Measurements from ENCODE around the gene PLP2.
"Not testable (repeated sequence)": the region's sequence is repeated elsewhere in the genome, so short reads cannot be mapped to it uniquely, and the experiment has no call there.

Gene PLP2, protein sequence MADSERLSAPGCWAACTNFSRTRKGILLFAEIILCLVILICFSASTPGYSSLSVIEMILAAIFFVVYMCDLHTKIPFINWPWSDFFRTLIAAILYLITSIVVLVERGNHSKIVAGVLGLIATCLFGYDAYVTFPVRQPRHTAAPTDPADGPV

DNA sequence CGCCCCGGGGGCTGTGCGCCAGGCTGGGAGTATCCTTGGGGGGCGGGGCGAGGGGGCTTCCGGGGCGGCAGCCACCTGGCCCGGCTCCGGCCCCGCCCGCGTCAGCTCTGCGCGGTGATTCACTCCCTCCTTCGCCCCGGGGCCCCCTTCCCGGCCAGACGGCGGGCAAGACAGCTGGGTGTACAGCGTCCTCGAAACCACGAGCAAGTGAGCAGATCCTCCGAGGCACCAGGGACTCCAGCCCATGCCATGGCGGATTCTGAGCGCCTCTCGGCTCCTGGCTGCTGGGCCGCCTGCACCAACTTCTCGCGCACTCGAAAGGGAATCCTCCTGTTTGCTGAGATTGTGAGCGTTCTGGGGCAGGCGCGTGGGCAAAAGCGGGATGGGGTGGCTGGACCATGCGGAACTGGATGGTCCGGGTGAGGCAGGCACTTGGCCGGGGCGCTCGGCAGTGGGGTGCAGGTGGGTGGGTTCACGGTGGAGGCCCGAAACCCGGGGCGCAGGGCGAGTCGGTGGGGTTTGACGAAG lies at the start of gene PLP2:
PLP2 (plus strand) TSS at position 147 of the 528 bp plus-strand sequence; CDS start at position 250, 103 bp downstream.
- DNase-seq: peak; percentile 70

DNA sequence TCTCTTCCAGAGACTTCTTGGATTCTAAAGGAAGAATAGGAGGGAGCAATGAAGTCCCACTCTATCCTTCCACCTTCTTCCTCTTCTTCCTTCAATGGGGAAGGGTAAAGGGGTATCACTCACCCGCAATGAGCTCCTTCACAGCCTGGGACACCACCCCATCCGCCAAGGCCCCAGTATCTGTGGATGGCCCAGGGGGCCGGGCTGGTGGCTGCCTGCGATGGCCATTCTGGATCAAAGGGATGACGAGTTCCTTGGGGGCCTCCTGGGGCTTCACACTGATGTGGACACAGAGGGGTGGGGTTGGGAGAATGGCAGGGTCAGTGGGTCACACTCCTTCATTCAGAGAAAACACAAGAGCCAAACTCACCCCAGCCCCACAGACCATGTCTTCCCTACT lies 49.2 kb upstream of the PLP2 start:
- no peak for DNase-seq

DNA sequence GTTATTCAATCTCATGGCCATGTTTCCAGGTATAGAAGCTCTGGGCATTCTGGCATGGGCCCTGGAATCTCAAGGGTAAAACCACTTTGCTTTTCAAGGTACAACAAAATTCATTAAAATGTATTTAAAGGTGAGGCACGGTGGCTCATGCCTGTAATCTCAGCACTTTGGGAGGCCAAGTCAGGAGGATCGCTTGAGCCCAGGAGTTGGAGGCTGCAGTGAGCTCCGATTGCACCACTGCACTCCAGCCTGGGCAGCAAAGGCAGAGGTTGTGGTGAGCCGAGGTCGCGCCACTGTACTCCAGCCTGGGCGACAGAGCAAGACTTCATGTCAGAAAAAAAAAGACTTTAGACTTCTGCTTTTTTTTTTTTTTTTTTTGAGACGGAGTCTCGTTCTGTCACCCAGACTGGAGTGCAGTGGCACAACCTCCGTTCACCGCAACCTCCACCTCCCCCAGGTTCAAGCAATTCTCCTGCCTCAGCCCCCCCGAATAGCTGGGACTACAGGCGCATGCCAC lies 43.9 kb upstream of the PLP2 start:
- not testable (repeated sequence) for DNase-seq

DNA sequence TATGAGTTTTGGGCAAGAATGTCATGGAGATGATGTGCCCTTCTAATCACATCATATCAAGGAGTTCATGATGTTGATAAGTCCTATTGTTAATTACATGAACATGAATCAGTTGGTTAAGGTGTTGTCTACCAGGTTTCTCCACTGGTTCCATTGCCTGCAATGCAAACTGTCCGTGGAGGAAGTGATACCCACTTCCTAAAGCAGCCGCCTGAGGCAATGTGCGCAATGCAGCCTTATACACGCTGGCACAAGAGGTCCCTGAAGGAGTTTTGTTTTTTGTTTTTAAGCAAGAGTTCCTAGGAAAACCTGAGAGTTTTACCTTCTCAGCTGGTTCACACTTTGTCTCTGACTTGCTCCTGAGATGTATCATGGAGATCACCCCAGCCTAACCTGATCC lies 42.3 kb upstream of the PLP2 start:
- DNase-seq: no peak

DNA sequence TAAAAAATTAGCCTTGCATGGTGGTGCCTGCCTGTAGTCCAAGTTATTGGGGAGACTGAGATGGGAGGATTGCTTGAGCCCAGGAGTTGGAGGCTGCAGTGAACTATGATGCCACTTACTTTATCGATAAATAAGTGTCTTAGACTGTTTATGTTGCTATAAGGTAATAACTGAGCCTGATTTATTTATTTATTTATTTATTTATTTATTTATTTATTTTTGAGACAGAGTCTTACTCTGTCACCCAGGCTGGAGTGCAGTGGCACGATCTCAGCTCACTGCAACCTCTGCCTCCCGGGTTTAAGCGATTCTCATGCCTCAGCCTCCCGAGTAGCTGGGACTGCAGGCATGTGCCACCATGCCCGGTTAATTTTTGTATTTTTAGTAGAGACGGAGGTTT lies 39.4 kb upstream of the PLP2 start:
- not testable (repeated sequence) for DNase-seq

DNA sequence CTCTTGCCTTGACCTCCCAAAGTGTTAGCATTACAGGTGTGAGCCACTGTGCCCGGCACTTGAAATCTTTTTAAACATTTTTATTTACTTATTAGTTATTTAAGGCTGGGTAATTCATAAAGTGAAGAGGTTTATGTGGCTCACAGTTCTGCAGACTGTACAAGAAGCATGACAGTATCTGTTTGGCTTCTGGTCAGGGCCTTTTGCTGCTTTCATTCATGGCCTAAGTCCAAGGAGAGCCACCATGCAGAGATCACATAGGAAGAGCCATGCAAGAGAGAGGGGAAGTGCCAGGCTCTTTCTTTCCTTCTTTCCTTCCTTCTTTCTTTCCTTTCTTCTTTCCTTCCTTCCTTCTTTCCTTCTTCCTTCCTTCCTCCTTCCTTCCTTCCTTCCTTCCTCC lies 37.9 kb upstream of the PLP2 start:
- DNase-seq: no peak

DNA sequence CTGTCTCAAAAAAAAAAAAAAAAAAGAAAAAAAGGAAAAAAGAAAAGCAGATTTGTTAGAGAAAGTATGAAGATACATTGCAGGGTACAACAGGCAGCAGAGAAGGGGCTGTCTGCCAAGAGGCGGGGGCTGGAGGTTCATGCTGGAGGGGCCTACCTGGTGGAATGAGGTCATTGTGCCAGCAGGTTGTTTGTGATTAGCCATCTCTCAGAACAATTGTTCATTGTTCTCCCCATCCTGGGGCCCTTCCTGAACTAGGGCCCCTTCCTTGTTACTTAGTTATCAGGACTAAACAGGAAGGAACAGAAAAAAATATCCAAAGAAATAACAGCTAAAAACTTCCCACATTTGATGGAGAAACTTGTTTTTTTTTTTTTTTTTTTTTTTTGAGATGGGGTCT lies 34.2 kb upstream of the PLP2 start:
- no peak for DNase-seq

DNA sequence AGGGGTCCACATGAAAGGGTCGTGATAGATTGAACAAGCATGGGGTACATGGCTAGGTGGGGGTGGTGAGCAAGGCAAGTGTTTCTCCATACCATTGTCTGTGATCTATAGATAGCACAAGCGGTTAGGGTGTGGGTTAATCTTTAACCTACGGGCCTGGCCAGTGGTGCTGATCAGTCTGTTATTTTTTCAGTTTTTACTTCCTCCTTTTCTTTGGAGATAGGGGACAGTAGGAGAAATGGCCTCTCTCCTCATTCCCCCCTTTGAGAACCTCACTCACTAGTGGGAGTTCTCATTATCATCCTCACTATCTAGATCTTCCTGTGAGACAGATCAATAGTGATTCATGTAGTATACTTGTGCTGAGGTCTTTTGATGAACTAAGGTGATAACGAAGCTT lies 32.0 kb upstream of the PLP2 start:
- no peak for DNase-seq

DNA sequence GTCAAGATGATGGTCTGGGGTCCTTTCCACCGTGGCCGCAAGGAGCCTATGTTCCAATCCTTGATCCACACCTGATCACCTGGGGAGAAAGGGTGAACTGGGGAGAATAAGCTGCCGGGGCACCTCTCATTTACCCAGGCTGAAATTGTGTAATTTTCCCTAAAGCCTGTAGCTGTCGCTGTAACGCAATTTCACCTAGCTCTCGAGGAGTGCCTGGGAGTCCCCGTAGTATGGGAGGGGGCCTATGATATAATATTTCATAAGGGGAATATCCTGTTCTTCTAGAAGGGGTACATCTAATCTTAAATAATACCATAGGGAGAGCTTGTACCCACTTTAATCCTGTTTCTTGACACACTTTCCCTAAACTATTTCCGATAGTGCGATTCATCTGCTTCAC lies 29.4 kb upstream of the PLP2 start:
- DNase-seq: not testable (repeated sequence)

DNA sequence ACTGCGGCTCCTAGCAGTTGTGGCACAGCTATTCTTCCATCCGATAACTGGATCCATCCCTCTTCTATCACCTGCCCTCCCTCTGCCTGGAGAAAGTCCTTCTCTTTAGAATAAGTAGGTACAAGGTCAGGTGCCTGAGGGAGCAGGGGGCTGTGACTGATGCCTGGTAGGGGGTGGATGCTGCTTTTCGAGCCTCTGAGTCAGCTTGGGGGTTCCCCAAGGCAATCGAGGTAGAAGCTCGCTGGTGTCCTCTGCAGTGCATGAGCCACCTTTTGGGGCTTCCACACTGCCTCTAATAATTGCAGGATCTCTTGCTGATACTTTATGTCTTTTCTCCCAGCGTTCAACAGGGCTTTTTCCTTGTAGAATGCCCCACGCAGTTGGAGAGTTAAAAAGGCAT lies 28.5 kb upstream of the PLP2 start:
- DNase-seq: not testable (repeated sequence)

DNA sequence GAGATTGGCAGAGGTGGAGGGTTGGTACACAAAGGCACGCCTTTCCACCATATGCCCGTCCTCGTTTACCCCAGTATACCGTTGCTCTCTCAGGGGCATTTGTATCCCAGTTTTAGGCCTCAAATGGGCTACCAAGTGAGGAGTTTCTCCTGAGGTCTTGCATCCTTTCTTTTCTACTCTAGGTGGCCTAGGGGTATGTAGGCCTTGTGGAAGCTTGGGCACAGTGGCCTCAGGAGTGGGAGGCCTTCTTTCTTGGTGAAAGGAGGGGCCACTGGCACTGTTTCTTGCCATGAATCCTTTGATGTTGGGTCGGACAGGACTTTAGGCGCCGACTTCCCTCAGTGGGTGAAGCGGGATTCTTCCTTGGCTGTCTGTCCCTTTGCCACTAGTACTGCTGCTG lies 24.4 kb upstream of the PLP2 start:
- DNase-seq: no peak

DNA sequence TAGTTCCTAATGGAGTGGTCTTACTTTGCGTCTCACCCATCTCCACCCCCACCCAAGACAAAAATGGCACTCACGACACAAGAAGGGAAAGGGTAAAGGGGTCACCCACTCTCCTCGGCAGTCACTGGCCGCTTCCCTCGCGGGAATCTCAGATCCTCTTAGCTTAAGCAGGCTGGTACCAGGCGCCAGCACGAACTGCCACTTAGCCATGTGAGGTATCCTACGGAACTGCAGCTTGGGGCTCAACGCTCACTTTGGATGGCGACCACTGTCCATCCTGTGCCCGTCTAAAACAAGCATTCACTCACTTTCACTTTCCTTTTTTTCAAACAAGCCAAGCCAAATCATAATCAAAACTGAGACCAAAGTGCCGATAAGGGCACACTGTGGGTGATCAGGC lies 23.8 kb upstream of the PLP2 start:
- no peak for DNase-seq

DNA sequence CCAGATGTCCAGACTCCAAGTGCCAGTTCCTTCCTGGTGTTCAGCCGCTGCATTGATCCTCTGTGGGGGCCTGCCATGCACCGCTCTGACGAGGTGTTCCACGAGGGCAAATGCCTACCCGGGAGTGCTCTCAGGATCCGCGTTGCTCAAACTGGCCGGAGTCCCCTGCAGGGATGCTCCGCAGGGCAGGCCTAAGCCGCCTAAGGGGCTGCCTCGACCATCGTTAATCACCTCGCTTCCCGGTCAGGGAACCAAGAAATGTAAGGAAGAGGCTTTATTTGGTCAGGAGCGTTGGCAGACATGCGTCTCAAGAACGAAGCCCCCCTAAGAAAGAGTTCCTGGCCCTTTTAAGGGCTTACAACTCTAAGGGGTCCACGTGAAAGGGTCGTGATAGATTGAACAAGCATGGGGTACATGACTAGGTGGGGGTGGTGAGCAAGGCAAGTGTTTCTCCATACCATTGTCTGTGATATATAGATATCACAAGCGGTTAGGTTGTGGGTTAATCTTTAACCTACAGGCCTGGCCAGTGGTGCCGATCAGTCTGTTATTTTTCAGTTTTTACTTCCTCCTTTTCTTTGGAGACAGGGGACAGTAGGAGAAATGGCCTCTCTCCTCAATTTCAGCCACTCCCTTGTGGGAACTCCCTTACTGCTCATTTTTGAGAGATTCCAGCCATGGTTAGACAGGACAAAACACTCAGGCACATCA lies 23.2 kb upstream of the PLP2 start:
- DNase-seq: not testable (repeated sequence)

DNA sequence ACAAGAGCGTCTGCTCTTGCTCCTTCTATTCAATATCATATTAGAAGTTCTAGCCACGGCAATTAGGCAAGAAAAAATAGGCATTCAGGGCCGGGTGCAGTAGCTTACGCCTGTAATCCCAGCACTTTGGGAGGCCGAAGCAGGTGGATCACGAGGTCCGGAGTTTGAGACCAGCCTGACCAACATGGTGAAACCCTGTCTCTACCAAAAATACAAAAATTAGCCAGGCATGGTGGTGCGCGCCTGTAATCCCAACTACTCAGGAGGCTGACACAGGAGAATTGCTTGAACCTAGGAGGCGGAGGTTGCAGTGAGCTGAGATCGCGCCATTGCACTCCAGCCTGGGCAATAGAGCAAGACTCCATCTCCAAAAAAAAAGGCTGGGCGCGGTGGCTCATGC lies 22.4 kb upstream of the PLP2 start:
- DNase-seq: not testable (repeated sequence)

DNA sequence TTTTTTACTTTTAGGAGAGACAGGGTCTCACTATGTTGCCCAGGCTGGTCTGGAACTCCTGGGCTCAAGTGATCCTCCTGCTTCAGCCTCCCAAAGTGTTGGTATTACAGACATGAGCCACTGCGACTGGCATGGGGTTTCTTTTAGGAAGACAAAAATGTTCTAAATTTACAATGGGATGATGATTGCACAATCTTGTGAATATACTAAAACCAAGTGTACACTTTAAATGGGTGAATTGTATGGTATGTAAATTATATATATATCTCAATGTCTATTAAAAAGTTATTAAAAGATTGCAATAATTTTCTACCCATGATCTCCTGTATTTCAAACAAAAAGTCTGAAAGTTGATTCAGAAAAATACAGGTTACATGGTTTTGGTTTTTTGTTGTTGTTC lies 18.2 kb upstream of the PLP2 start:
- no peak for DNase-seq

DNA sequence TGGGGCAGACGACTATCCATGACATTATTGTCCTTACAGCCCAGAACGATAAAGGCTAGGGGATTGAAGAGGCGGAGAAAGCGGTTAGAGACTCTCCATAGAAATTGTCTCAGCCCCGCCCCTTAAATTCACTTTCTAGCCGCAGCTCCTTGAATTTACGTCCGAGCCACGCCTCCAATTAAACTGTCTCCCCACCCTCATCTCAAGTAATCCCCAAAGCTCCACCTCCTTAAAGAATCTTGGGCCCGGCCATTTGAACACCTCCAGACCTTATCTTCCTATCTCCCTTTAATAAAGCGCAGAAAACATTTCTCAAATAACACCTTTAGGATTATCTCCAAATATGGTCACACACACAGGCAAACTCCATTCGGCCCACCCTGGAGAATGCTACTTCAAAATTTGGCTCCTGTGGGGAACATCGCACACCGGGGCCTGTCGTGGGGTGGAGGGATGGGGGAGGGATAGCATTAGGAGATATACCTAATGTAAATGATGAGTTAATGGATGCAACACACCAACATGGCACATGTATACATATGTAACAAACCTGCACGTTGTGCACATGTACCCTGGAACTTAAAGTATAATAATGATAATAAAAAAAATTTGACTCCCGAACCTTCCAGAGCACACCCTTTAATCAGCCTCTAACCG lies 16.3 kb upstream of the PLP2 start:
- DNase-seq: peak; percentile 63

DNA sequence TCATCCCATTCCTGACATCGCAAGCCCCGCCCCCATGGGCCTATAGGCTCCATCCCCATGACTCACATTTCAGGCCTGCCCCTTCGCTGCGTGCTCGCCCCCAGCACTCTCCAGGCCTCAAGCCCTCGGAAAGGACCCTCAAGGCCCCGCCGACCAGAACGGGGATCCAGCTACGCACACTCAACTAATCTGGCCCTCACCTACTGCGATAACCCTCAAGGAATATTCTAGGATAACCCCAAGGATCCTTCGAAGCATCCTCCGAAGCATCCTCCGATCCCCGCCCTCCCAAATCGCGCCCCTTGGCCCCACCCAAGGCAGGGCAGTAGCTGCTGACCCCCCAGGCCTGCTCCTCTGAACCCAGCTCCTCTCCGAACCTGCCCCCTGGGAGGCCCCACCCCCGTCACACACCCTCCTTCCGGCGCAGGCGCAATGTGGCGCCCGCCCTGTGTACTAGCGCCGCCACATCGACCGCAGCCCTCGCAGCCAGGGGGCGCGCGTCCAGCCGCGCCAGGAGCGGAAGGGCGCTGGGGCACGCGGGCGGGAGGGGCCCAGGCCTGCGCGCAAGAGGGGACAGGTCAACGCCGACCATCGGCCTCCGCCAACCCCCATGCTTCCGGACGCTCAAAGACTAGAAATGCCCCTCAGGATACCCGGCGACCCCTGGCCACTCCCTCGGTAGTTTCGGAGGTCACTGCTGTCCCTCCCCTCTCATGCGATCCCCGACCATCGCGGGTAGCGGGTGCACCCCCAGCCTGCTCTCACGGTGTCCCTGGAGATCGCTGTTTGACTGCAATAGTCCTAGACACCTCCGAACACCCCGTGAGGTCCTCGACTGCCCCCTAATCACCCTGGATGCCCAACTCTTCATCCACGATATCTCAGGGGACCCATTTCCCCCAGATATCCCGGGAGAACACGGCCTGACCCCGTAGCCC lies 15.5 kb upstream of the PLP2 start:
- DNase-seq: peak; percentile 89

DNA sequence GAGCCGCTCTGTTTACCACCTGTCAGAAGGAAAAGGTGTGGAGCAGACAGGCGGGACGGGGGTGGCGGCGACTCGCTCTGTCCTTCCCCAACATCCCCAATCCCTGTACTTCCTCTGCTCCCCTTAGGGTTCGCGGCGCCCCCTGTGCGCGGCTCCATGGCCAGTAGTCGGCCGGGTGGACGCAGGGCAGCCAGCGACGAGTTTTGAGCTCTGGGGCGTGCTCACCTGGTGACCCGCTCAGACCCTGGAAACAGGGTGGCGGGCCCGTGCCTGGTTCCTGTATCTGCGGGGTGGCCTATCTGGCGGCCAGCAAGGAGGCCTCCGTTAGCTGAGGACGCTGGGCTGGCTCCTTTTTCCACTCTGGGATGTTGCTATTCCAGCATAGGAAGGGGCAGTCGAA lies 14.5 kb upstream of the PLP2 start:
- no peak for DNase-seq

DNA sequence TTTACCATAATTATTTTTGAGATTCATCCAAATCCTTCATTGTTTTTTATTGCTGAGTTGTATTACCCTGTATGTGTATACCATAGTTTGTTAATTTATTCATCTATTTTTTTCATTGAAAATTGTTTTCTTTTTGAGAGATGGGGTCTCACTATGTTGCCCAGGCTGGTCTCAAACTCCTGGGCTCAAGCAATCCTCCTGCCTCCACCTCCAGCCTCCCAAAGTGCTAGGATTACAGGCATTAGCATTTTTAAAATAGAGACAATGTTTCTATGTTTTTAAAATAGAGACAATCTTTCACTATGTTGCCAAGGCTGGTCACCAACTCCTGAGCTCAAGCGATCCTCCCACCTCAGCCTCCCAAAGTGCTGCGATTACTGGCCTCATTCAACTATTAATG lies 10.8 kb upstream of the PLP2 start:
- DNase-seq: no peak

DNA sequence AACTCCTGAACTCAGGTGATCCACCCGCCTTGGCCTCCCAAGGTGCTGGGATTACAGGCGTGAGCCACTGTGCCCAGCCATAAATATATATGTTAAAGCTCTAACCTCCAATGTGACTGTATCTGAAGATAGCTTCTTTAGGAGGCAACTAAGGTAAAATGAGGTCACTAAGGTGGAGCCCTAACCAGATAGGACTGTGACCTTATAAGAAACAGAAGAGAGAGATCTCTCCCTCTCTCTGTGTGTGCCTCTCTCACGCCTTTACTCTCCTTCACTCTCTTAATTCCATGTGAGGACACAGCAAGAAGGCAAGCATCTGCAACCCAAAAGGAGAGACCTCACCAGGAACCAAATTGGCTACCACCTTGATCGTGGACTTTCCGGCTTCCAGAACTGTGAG lies 10.1 kb upstream of the PLP2 start:
- no peak for DNase-seq

DNA sequence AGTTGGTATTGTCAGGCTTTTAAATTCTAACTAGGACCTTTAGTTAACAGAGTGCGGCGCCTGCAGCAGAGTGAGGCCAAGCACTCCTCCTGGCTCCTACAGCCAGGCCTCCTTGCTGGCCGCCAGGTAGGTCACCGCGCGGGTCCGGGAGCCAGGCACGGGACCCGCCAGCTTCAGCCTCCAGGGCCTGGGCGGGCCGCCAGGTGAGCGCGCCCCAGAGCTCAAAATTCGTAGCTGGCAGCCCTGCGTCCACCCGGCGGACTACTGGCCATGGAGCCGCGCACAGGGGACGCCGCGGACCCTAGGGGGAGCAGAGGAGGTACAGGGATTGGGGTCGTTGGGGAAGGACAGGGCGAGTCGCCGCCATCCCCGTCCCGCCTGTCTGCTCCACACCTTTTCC lies 9.1 kb upstream of the PLP2 start, which contains the start of gene MAGIX:
MAGIX (plus strand) TSS at position 139 of the 400 bp plus-strand sequence; CDS start at position 271, 132 bp downstream.
- DNase-seq: no peak

DNA sequence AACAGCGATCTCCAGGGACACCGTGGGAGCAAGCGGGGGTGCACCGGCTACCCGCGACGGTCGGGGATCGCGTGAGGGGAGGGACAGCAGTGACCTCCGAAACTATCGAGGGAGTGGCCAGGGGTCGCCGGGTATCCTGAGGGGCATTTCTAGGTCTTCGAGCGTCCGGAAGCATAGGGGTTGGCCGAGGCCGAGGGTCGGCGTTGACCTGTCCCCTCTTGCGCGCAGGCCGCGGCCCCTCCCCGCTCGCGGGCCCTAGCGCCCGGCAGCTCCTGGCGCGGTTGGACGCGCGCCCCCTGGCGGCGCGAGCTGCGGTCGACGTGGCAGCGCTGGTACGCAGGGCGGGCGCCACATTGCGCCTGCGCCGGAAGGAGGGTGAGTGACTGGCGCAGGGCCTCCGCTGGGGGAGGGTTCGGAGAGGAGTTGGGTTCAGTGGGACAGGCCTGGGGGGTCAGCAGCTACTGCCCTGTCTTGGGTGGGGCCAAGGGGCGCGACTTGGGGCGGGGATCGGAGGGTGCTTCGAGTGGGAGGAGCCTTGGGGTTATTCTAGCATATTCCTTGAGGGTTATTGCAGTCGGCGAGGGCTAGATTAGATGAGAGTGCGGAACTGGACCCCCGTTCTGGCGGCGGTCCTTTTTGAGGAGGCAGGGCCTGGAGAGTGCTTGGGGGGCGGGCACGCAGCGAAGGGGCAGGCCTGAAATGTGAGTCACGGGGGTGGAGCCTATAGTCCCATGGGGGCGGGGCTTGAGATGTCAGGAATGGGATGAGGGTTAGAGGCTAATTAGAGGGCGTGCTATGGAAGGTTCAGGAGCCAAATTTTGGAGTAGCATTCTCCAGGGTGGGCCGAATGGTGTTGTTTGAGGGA lies 7.9 kb upstream of the PLP2 start:
- peak; percentile 87 for DNase-seq
